COR-L47 (cell line): ENCODE measurements around the gene DLST.

Source experiments
- DNase-seq: peaks from one replicate; lab custom pipeline; 2025; lab: John Stamatoyannopoulos, UW

Gene DLST

DNA sequence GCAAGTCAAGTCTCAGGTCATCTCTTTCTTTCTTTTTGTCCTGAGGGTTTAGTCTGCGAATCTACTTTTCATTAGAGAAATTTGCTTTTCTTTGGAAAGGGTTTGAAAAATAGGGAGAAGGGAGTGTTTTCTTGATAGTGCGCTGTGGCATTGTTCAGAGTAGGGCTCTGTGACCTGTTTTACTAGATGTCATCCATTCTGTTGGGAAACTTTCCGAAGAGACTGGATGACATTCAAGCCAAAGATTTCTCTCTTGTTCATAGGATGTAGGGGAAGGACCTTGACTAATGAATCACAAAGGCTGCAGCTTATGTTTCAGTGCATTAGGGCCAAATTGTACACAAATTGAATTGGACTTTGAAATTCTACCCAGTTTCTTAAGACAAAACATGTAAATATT, 14.7 kb downstream of the DLST start:
- no peak for DNase-seq

DNA sequence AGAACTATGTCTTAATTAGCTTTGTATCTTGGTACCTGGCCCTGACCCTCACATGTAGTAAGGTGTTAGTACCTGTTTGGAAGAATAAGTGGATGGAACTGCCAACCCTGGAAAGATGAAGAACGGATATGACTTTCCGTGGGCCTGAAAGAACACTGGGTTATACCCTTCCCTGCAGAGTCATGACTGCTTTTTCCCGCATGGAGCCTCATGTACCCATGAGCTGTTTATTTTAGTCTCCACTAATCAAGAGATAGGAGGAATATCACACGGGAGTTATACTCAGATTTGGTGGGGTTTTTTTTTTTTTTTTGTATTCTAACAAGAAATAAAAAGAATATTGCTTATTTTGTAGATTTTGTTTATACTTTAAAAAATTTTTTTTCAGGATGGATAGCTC, 15.9 kb downstream of the DLST start:
- DNase-seq = no peak

DNA sequence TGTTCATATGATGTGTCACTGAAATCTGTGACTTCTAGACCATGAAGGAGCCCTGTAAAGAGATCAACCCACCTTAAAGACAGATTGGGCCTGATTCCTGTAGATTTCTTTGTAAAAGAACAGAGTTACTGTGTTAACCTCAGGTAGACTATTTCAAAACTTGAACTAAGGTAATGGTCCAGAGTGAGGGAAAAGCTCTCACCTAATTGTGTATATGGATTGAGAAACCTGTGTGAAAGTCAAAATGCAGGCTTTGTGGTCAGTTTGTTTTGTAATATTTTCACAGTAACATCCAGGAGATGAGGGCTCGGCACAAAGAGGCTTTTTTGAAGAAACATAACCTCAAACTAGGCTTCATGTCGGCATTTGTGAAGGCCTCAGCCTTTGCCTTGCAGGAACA, 16.4 kb downstream of the DLST start:
- DNase-seq = no peak

DNA sequence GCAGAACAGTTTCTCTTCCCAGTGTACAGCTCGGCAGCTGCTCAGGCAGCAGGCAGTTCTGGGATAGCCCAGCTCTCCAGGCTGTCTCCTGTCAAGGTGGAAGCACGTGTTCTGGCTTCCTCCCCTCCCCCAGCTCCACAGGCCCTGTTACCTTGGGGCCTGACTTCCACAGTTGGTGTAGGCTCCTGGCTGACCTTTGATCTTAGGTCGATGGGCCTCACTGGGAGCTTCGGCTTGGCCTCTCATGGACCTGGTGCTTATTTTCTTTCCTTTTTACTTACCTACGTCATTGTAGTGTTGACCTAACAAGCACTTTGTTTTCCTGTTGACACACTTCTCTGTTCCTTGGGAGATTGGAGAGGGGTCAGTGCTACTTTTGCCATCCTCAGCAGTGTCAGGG, 17.0 kb downstream of the DLST start:
- DNase-seq = no peak

- no peak for DNase-seq
Measured at GRCh38 chr14:74902941-74903705, 21.4 kb downstream of the DLST start.

GRCh38 chr14:74904635-74905503, 23.2 kb downstream of the DLST start:
- no peak for DNase-seq

DNA sequence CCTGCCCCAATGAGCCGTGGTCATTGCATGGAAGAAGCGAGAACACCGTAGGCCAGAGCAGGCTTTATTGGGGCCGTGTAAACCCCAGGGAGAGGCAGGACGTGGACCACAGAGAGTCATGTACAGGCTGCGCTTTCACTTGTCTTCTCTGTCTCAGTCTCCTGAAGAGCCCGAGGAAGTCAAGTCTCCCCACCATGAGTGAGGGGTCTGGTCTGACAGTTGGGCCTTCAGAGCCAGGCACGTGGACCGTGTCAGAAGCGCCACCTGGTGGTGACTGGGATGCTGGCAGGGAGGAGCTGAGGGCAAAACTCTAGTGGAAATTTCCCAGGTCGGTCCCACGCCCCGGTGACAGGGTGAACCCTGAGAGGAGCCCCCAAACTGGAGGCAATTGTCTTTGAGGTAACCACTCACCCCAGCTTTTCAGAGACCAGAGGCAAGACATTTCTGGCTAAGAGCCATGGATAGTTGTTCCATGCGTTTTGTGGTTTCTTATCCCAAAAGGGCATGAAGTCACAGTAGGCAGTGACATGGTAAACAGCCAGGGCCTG, 24.0 kb downstream of the DLST start:
- peak; percentile 34 for DNase-seq

DNA sequence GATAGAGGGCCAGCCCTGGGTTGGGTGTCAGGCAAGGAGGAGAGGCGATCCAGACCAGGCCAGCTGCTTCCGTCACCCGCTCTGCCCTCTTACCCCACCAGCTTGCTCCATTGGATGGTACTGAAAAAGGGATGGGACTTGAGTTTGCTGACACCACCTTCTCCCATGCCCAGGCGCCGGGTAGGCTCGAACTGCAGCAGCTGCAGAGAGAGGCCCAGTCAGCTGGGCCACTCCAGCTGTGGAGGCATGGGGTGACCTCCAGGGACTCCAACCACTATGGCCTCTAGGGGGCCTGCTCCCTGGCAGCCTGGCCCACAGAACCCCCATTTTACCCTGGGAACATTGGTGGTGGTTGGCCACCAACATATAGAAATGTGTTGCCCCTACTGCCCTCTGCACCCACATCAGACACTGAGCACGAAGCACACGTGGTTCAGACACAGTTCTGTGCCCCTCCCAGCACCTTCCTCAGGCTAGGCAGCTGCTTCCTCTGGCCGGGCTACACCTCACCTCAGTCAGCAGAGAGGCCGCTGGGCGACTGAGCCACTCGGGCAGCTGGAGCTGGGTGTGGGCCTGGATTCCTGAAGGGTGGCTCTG, 25.3 kb downstream of the DLST start:
- DNase-seq = no peak

DNA sequence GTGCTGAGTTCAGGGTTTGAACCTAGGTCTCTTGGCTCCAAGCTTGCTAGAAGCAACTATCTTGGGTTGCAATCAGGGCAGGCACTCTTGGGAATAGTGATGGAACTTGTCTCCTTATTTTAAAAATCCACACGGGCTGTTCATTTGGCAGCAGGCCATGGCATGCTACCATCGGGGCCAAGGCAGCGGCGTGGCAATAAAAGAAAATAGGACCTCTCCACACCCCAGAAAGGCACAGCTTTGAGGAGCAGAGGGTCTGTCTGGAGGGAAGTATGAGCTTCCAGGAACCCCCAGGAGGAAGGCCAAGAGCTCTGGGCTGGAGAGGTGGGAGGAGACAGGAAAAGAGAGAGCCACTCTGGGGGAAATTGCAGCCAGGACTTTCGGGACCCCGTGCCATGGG, 26.0 kb downstream of the DLST start:
- DNase-seq = no peak

DNA sequence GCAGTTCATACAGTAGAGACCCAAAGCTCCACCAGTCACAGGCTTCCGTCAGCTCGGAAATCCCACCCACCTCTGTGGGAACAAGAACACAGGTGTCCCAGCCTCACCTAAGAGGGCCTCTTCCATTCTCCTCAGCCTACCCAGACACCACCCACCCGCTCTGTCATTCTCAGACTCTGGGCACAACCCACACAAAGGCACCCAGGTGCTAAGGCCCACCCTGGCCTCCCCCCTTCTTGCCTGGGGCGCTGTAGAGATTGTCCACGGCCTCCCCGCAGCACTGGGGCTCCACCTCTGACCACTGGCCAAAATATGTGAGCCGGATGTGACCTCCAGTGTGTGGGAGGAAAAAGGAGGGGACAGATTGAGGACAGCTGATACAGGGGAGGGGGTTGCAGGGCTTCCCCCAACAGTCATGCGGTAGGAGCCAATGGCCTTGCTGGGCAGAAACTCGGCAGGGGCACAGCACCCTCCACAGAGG, 27.2 kb downstream of the DLST start:
- DNase-seq = no peak

DNA sequence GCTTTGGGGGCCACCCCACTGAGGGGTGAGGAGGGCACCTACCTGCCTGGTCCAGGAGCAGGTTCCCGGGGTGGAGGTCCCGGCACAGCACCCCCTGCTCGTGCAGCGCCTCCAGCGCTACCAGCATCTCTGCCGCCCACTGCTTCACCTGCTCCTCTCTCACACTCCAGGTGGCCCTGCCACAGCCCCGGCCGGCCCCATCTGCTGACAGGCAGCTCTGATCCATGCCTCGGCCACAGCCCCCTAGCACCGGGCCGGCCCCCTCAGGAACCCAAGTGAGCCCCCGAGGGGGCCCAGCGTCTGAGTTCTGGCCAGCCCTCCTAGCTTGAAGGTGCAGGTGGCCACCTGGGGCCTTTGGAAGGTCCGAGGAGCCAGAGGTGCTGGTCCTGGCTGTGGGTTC, 27.8 kb downstream of the DLST start:
- DNase-seq = no peak

GRCh38 chr14:74909911-74910310, 28.2 kb downstream of the DLST start:
- DNase-seq = no peak

GRCh38 chr14:74910556-74910955, 28.8 kb downstream of the DLST start:
- no peak for DNase-seq

- no peak for DNase-seq
Measured at GRCh38 chr14:74911221-74911620, 29.5 kb downstream of the DLST start.

DNA sequence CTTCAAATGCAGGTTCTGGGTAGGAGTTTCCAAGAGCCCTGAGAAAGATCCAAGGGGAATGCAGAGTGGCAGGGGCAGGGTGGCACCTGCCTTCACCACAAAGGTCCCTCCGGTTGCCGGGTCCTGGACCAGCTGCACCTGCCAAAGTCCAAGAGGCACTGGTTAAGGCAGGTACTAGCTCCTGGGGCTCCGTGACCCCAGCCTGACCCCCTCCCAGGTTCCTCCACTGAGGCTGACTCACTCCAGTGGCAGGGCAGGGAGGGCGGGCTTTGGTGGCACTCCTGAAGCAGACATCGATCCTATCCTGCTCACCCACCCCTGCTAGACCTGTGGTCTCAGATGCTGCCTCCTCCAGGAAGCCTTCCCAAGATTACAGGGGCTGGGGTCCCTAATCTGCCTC, 30.0 kb downstream of the DLST start:
- DNase-seq = no peak

GRCh38 chr14:74912111-74912510, 30.4 kb downstream of the DLST start:
- DNase-seq = no peak

- no peak for DNase-seq
Measured at GRCh38 chr14:74912801-74913200, 31.1 kb downstream of the DLST start.

DNA sequence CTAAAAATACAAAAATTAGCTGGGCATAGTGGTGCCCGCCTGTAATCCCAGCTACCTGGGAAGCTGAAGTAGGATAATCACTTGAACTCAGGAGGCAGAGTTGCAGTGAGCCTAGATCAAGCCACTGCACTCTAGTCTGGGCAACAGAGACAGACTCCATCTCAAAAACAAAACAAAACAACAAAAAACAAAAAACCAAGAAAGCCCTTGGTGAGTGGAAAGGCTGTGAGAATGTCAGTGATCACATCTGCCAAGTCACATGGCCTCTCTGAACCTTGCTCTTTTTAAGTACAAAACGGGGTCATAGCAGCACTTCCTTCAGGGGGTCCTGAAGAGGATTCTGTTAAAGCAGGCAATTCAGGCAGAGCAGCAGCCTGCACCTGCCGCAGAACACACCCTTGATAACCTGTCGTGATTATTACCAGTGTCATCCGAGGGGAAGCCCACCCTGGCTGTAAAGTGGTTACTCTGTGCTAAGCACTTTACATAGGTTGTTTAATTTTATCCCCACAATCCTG, 31.7 kb downstream of the DLST start:
- no peak for DNase-seq

- DNase-seq = peak; percentile 18
Measured at GRCh38 chr14:74913986-74914573, 32.4 kb downstream of the DLST start.

DNA sequence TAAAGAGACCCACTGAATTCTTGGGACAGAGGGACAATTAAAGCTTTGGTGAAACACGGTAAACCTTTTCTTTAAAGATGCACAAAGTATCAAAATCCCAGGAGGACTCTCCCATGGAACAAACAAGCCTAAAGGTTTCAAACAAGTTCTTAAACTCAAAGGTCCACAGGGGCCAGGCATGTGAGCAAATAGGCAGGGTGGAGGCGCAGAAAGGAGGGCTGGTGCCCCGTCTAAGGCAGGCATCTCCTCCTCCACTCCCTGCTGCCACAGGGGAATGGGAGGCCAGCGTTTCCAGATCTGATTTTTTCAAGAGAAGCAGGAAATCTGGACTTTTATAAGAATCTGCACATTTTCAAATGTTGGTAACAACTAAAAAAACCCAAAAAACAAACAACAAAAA, 33.7 kb downstream of the DLST start:
- no peak for DNase-seq

GRCh38 chr14:74915826-74916225, 34.1 kb downstream of the DLST start:
- no peak for DNase-seq

DNA sequence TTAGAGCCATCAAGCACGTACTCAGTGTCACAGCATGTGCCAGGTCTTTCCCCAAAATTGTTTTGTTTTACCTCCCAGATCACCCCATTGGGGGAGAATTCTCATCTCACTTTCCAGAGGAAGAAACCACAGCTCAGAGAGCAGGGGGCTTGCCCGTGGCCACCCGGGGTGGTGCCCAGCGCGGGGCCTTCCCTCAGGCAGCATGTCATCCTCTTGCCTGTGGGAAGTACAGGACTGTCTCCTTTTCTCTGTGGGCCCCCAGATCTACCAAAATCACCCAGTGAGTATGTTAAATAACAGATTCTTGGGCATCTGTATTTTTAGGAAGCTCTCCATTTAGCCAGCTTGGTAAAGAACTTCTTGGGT, 35.4 kb downstream of the DLST start:
- no peak for DNase-seq
